HFF-Myc (cell line): ENCODE measurements around the gene KIF23.

Source experiments
- DNase-seq: peaks from one replicate; pipeline ENCODE4 v3.0.0-alpha.2; 2011; ENCODE audit warnings: low read depth; ENCODE audit errors: extremely low read depth
- H3K4me3 ChIP-seq: replicated peaks from 2 replicates; pipeline ENCODE4 v1.5.1; 2011; ENCODE audit warnings: low read depth, mild to moderate bottlenecking, control low read depth, low read length
- CTCF ChIP-seq: IDR thresholded peaks from 2 replicates; pipeline ENCODE4 v1.5.1; 2012; ENCODE audit warnings: mild to moderate bottlenecking, low read depth, low read length, control low read depth; ENCODE audit errors: missing control alignments

Gene KIF23

GRCh38 chr15:69493406-69493805 lies 79.3 kb downstream of the KIF23 start:
- no peak for TF ChIP-seq CTCF
- no peak for DNase-seq
- H3K4me3 ChIP-seq, result no peak overlapping the region

GRCh38 chr15:69496001-69496400 lies 81.9 kb downstream of the KIF23 start:
- no peak for DNase-seq
- no peak for TF ChIP-seq CTCF
- H3K4me3 ChIP-seq, result no peak overlapping the region

GRCh38 chr15:69497076-69497475 lies 82.9 kb downstream of the KIF23 start:
- no peak for DNase-seq
- no peak overlapping the region for H3K4me3 ChIP-seq

GRCh38 chr15:69497667-69498066 lies 83.5 kb downstream of the KIF23 start:
- no peak for TF ChIP-seq CTCF
- no peak for DNase-seq

More at GRCh38 chr15:69497076-69497475, 82.9 kb downstream of the KIF23 start:
- no peak for TF ChIP-seq CTCF

More at GRCh38 chr15:69497667-69498066, 83.5 kb downstream of the KIF23 start:
- H3K4me3 ChIP-seq, result no peak overlapping the region
